ENCODE results near the gene C16orf96.

The C16orf96 gene

DNA sequence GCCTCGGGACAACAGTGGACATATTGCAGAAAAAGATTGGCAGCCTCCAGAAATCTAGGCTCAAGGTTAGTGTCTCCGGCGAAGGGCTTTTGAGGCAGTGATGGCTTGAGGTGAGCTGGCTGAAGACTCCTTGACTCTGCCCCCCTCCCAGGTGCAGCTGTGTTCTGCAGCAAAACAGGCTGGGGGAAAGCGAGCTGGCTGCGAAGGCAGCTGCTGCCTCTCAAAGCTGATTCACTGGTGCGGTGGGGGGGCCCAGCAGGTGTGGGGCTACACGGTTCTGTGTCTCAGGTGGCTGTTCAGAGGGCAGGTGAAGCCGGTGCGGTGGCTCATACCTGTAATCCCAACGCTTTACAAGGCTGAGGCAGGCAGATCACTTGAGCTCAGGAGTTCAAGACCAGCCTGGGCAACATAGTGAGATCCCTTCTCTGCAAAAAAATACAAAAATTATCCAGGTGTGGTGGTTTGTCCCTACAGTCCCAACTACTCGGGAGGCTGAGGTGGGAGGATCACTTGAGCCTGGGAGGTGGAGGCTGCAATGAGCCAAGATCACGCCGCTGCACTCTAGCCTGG, 22.9 kb downstream of the C16orf96 start:
- H3K36me3 ChIP-seq (ENCODE audit: control insufficient read depth, insufficient read depth, low read length) = no peaks in the 10 kb centered on the region
- no peak overlapping the region for H3K27ac ChIP-seq (ENCODE audit: low read depth, low read length)
- H3K4me3 ChIP-seq (ENCODE audit: low read length) = no peak overlapping the region
- no peak overlapping the region for H3K9ac ChIP-seq (ENCODE audit: low read length)
- H3K27me3 ChIP-seq (ENCODE audit: control insufficient read depth, insufficient read depth, low read length) = no peaks in the 10 kb centered on the region
- no peaks in the 10 kb centered on the region for H3K4me1 ChIP-seq (ENCODE audit: control insufficient read depth, insufficient read depth, low read length)

DNA sequence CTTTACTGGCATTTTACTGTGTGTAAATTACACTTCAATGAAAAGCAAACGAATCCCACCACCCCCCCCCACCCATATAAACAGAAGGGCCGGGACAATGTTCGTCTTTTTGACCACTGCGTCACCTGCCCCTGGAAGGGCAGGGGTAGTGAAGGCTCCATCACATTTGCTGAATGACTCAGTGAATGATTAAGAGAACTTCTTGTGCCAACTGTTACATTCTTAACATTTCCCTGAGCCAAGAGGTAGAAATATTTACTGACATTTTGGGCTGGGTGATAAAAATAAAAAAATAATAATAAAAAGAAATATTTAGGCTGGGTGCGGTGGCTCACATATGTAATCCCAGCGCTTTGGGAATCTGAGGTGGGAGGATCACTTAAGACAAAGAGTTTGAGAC, 24.1 kb downstream of the C16orf96 start:
- Histone ChIP-seq H3K27me3 (ENCODE audit: control insufficient read depth, insufficient read depth, low read length) (no peaks in the 10 kb centered on the region), H3K9ac (ENCODE audit: low read length) (no peak overlapping the region), H3K36me3 (ENCODE audit: control insufficient read depth, insufficient read depth, low read length) (no peaks in the 10 kb centered on the region), H3K27ac (ENCODE audit: low read depth, low read length) (no peak overlapping the region), H3K4me1 (ENCODE audit: control insufficient read depth, insufficient read depth, low read length) (no peaks in the 10 kb centered on the region), H3K4me3 (ENCODE audit: low read length) (no peak overlapping the region)

DNA sequence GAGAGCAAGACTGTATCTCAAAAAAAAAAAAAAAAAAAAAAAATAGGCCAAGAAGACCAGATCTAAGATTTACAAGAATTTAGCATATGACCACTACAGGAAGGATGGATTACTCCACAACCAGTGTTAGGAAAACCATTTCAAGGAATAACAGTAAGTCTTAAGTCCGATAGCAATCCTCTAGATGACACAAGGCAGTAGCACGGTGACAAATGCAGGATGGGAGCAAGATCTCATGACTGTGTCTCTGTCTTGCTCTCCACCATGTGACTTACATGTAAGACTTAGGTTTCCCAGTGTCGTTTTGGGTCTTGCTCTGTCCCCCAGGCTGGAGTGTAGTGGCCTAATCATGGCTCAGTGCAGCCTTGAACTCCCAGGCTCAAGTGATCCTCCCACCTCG, 27.8 kb downstream of the C16orf96 start:
- Histone ChIP-seq H3K4me3 (ENCODE audit: low read length) (no peak overlapping the region), H3K27ac (ENCODE audit: low read depth, low read length) (no peak overlapping the region), H3K9ac (ENCODE audit: low read length) (no peak overlapping the region), H3K36me3 (ENCODE audit: control insufficient read depth, insufficient read depth, low read length) (no peaks in the 10 kb centered on the region), H3K27me3 (ENCODE audit: control insufficient read depth, insufficient read depth, low read length) (peaks cover 4% of the 10 kb centered on the region), H3K4me1 (ENCODE audit: control insufficient read depth, insufficient read depth, low read length) (no peaks in the 10 kb centered on the region)

DNA sequence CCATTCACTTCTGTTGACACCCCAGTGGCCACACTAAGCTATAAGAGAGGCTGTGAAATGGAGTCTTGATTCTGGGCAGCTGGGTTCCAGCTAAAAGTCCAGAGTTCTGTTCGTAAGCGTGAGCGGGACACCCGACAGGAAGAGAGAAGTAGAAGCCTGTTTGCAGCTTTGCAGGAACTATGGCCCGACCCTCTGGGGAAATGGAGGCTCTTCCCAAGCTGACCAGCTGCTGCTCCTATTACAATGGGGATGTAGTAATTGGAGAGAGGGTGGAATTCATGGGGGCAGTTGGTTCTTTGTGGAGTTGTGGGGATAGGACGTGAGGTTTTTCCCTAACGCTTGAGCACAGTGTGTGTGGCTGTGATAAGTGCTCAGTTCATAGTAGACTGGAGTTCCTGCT, 30.2 kb downstream of the C16orf96 start:
- Histone ChIP-seq H3K27ac (ENCODE audit: low read depth, low read length) (no peak overlapping the region), H3K9ac (ENCODE audit: low read length) (no peak overlapping the region), H3K36me3 (ENCODE audit: control insufficient read depth, insufficient read depth, low read length) (no peaks in the 10 kb centered on the region), H3K4me3 (ENCODE audit: low read length) (no peak overlapping the region), H3K27me3 (ENCODE audit: control insufficient read depth, insufficient read depth, low read length) (peaks cover 4% of the 10 kb centered on the region), H3K4me1 (ENCODE audit: control insufficient read depth, insufficient read depth, low read length) (no peaks in the 10 kb centered on the region)

DNA sequence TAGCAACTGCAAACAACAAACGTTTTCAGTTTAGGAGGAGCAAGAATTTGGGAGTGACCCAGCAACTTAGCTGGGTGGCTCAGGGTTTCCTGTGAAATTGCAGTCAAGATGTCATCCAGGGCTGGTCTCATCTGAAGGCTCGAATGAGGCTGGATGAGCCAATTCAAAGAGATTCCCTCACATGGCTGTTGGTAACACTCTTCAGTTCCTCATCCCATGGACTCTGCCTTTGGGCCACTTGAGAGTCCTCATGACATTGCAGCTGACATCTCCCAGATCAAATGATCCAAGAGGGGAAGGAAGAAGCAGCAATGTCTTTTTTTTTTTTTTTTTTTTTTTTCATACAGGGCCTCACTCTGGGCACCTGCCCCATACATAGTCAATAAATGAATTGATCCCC, 32.2 kb downstream of the C16orf96 start:
- no peaks in the 10 kb centered on the region for H3K4me1 ChIP-seq (ENCODE audit: control insufficient read depth, insufficient read depth, low read length)
- no peaks in the 10 kb centered on the region for H3K36me3 ChIP-seq (ENCODE audit: control insufficient read depth, insufficient read depth, low read length)
- H3K9ac ChIP-seq (ENCODE audit: low read length) = no peak overlapping the region
- no peak overlapping the region for H3K4me3 ChIP-seq (ENCODE audit: low read length)
- peaks cover 4% of the 10 kb centered on the region for H3K27me3 ChIP-seq (ENCODE audit: control insufficient read depth, insufficient read depth, low read length)
- no peak overlapping the region for H3K27ac ChIP-seq (ENCODE audit: low read depth, low read length)

DNA sequence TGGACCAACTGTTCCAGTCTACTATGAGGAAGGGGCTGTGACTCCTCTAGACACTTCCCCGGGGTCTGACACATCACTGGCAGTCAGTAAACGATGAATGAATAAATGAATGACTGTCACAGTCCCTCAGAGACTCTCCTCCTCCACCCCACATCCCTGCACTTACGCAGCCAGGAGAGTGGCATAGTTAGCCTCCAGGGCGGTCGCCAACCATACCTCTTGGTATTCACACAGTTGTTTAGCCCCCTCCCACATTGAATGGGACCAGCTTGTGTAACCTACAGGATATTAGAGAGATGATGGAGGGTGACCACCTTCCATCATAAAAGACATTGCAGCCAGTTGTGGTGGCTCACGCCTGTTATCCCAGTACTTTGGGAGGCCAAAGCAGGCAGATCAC, 32.8 kb downstream of the C16orf96 start:
- H3K27ac ChIP-seq (ENCODE audit: low read depth, low read length) = no peak overlapping the region
- no peaks in the 10 kb centered on the region for H3K4me1 ChIP-seq (ENCODE audit: control insufficient read depth, insufficient read depth, low read length)
- no peak overlapping the region for H3K4me3 ChIP-seq (ENCODE audit: low read length)
- no peak overlapping the region for H3K9ac ChIP-seq (ENCODE audit: low read length)
- no peaks in the 10 kb centered on the region for H3K36me3 ChIP-seq (ENCODE audit: control insufficient read depth, insufficient read depth, low read length)
- H3K27me3 ChIP-seq (ENCODE audit: control insufficient read depth, insufficient read depth, low read length) = peaks cover 4% of the 10 kb centered on the region

DNA sequence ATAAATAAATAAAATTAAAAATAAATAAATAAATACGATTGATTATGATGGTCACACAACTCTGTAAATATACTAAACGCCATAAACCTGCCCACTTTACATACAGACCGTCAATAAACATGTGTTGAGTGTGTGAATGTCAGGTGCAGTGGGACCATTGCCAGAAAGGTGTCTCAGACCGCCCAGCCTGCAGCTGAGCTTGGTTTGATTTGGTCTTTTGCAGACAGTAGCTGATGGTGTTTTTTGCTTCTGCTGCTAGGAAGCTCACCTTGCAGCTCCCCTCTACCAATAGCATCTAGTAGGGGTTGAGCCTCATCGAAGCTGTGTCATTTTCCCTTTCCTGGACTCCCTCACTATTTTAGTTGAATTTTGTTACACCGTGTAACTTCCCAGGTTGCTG, 35.1 kb downstream of the C16orf96 start:
- no peaks in the 10 kb centered on the region for H3K4me1 ChIP-seq (ENCODE audit: control insufficient read depth, insufficient read depth, low read length)
- no peak overlapping the region for H3K4me3 ChIP-seq (ENCODE audit: low read length)
- H3K9ac ChIP-seq (ENCODE audit: low read length) = no peak overlapping the region
- H3K27me3 ChIP-seq (ENCODE audit: control insufficient read depth, insufficient read depth, low read length) = peaks cover 4% of the 10 kb centered on the region
- no peak overlapping the region for H3K27ac ChIP-seq (ENCODE audit: low read depth, low read length)
- H3K36me3 ChIP-seq (ENCODE audit: control insufficient read depth, insufficient read depth, low read length) = no peaks in the 10 kb centered on the region

DNA sequence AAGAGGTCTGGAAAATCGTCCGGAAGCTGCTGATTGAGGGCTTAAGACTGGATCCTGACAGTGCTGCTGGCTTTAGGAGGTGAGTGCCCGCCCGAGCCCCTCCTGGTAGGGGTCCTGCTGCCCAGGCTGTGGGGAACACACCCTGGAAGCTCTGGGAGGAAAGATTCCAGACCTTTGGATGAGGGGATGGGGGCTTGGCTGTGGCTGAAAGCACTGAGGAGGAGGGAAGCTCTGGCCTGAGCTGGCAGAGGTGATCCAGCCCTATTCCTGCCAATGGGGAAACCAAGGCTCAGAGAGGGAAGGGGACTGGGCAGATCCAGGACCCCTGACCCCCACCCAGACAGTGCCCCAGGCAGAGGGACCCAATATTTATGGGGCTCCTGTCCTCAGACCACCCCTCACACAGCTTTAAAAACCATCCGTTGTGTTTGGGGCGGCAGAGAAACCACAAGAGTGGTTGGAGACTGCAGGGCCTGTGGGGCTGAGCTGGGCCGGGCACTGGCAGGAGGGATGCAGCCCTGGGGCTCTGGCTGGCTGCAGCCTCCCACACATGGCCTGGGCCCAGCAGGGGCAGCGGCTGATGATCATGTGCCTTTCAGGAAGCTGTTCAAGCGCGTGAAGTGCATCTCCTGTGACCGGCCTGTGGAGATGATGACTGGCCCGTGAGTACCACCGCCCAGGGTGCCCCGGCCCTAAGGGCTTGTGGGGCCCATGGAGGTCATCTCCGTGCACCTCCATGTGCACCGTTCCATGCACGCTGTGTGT, 35.7 kb downstream of the C16orf96 start:
- H3K27ac ChIP-seq (ENCODE audit: low read depth, low read length) = no peak overlapping the region
- no peak overlapping the region for H3K9ac ChIP-seq (ENCODE audit: low read length)
- H3K36me3 ChIP-seq (ENCODE audit: control insufficient read depth, insufficient read depth, low read length) = no peaks in the 10 kb centered on the region
- H3K4me1 ChIP-seq (ENCODE audit: control insufficient read depth, insufficient read depth, low read length) = no peaks in the 10 kb centered on the region
- H3K4me3 ChIP-seq (ENCODE audit: low read length) = no peak overlapping the region
- H3K27me3 ChIP-seq (ENCODE audit: control insufficient read depth, insufficient read depth, low read length) = no peaks in the 10 kb centered on the region

DNA sequence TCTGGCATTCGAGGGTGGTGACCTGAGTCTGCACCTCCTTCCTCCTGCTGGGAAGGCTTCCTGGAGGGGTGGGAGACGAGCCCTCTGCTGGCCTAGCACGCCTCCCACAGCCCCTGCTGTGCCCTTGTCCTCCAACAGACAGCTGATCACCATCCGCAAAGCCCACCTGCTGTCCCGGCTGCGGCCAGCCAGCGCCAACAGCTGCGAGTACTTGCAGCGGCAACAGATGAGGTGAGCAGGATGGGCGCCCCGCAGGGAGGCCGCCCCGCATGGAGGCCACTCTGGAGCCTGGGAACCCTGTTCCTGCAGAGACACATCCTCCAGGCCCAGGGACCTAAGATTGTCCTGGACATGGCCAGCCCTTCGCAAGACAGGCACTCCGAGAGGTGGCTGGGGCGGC, 36.9 kb downstream of the C16orf96 start:
- Histone ChIP-seq H3K9ac (ENCODE audit: low read length) (no peak overlapping the region), H3K36me3 (ENCODE audit: control insufficient read depth, insufficient read depth, low read length) (no peaks in the 10 kb centered on the region), H3K4me1 (ENCODE audit: control insufficient read depth, insufficient read depth, low read length) (no peaks in the 10 kb centered on the region), H3K27ac (ENCODE audit: low read depth, low read length) (no peak overlapping the region), H3K4me3 (ENCODE audit: low read length) (no peak overlapping the region), H3K27me3 (ENCODE audit: control insufficient read depth, insufficient read depth, low read length) (no peaks in the 10 kb centered on the region)

DNA sequence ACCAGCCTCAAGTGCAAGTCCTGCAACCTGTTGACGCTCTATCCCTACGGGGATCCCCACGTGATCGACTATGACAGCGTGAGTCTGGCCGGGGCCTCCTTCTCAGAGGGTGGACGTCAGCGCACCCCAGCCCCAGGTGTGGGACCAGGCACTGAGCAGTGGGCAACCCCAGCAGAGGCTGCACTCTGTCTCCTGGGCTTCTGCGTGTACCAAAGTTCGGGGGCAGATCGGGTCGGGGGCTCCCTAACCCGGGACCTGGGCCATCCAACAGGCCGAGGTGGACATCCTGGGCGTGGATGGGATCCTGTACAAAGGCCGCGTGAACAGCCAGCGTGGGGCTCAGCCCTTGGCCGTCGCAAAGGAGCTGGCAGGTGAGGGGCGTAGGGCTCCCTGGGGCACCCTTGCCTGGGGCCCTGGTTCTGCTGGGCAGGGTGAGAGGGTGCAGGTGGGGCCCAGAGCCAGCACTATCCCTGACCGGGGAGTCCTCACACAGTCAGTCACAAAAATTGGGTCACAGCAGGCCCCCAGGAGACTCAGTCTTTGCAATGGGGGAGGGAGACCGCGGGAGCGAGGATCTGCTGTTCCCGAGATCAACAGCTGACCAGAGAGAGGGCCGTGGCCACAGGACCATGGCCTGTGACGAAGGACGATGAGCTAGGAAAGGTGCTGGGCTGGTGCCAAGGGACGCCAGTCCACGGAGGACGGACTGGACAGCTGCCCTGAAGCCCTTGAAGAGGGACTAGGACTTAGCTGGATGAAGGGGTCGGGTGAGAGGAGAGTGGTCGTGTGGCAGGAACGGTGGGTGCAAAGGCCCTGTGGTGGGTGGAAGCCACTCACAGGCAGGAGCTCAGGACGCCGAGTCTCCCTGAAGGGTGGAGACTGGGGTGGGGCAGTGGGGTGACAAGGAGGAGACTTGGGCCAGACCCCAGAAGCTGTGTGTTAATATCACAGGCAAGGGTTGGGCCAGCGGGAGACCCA, 38.6 kb downstream of the C16orf96 start:
- no peaks in the 10 kb centered on the region for H3K36me3 ChIP-seq (ENCODE audit: control insufficient read depth, insufficient read depth, low read length)
- no peak overlapping the region for H3K9ac ChIP-seq (ENCODE audit: low read length)
- no peak overlapping the region for H3K27ac ChIP-seq (ENCODE audit: low read depth, low read length)
- no peaks in the 10 kb centered on the region for H3K4me1 ChIP-seq (ENCODE audit: control insufficient read depth, insufficient read depth, low read length)
- H3K27me3 ChIP-seq (ENCODE audit: control insufficient read depth, insufficient read depth, low read length) = no peaks in the 10 kb centered on the region
- H3K4me3 ChIP-seq (ENCODE audit: low read length) = no peak overlapping the region

DNA sequence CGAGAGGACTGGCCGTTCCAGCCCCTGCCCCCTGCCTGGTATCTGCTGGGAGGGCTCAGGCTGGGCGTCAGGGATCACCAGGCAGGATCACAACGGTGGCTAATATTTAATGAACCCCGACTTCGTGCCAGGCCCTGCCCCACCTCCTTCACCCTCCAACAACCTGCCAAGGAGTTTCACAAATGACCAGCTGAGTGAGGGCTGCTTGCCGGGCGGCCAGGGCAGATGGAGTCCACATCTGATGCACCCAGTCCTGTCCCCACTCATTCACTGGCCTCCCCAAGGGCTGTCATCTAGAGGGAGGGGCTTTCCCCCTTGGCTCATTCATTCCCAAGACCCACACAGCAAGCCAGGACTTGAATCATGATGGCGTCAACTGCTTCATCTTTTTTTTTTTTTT, 41.0 kb downstream of the C16orf96 start:
- H3K9ac ChIP-seq (ENCODE audit: low read length) = no peak overlapping the region
- H3K36me3 ChIP-seq (ENCODE audit: control insufficient read depth, insufficient read depth, low read length) = no peaks in the 10 kb centered on the region
- no peak overlapping the region for H3K4me3 ChIP-seq (ENCODE audit: low read length)
- no peaks in the 10 kb centered on the region for H3K27me3 ChIP-seq (ENCODE audit: control insufficient read depth, insufficient read depth, low read length)
- peaks cover 7% of the 10 kb centered on the region for H3K4me1 ChIP-seq (ENCODE audit: control insufficient read depth, insufficient read depth, low read length)
- no peak overlapping the region for H3K27ac ChIP-seq (ENCODE audit: low read depth, low read length)

DNA sequence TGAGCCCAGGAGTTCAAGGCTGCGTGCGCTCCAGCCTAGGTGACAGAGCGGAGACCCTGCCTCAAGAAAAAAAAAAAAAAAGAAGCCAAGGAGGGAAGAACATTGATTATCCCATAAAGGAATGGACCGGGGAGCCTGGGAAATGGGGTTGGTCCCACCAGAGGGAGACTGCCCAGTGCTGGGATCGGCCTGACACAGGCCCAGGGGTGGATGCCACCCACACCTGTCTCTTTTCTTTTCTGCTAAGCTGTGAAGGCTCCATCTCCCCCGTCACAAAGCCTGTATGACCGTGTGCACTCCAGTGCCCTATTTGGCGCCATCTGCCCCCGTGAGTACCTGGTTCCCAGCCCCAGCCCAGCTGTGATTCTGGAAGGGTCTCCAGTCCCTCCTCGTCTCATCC, 42.9 kb downstream of the C16orf96 start:
- Histone ChIP-seq H3K27me3 (ENCODE audit: control insufficient read depth, insufficient read depth, low read length) (no peaks in the 10 kb centered on the region), H3K27ac (ENCODE audit: low read depth, low read length) (no peak overlapping the region), H3K9ac (ENCODE audit: low read length) (no peak overlapping the region), H3K4me1 (ENCODE audit: control insufficient read depth, insufficient read depth, low read length) (peaks cover 7% of the 10 kb centered on the region), H3K4me3 (ENCODE audit: low read length) (no peak overlapping the region), H3K36me3 (ENCODE audit: control insufficient read depth, insufficient read depth, low read length) (no peaks in the 10 kb centered on the region)

Data from rectal smooth muscle tissue (tissue), 1 donor.